Measurements from ENCODE around the gene ADAM15. TPM values are rescaled to one million over a fixed set of nuclear protein-coding genes. Genes with fewer than 3 reads are reported as not detected.

The ADAM15 gene
- total RNA-seq, 1 experiment from 2014 or later, result 36.3 TPM

- ChIA-PET POLR2A (ENCODE audit: low non-redundant PET) (no interaction called here), CTCF (interaction anchor here (0.7 kb wide), 1 partner anchor 8 kb away, joined by 3 read pairs; no protein-coding TSS in a partner anchor)
- no peak for DNase-seq (ENCODE audit: low spot score)
- Histone ChIP-seq H3K36me3 (ENCODE audit: insufficient read depth, low read length, poor library complexity, severe bottlenecking) (no peaks in the 10 kb centered on the region), H3K4me1 (ENCODE audit: insufficient read depth, low read length, poor library complexity, severe bottlenecking) (peaks cover 19% of the 10 kb centered on the region), H3K27ac (ENCODE audit: low read depth, low read length, poor library complexity, severe bottlenecking) (no peak overlapping the region), H3K9me3 (ENCODE audit: low read depth, low read length, poor library complexity, severe bottlenecking) (no peaks in the 10 kb centered on the region), H3K27me3 (replicated peaks; ENCODE audit: insufficient read depth, low read depth, low read length, poor library complexity) (no peaks in the 10 kb centered on the region), H3K4me3 (ENCODE audit: low read depth, low read length, poor library complexity, severe bottlenecking) (no peak overlapping the region)
- intact Hi-C loops (cut with micrococcal nuclease; ENCODE audit: unreplicated experiment), result no loop called here
- TF ChIP-seq CTCF (conservative IDR thresholded peaks at IDR 0.05; ENCODE audit: low read depth, low read length) (no peak), EZH2 (IDR thresholded peaks at IDR 0.05; ENCODE audit: borderline replicate concordance, low read depth, low read length, poor library complexity, severe bottlenecking) (no peak)
- no TSS peak for BruUV-seq (replicated peaks)
Measured at GRCh38 chr1:155009221-155009711, 41.9 kb upstream of the ADAM15 start.

- intact Hi-C loops (cut with micrococcal nuclease; ENCODE audit: unreplicated experiment), result no loop called here
- Histone ChIP-seq H3K9me3 (ENCODE audit: low read depth, low read length, poor library complexity, severe bottlenecking) (no peaks in the 10 kb centered on the region), H3K36me3 (ENCODE audit: insufficient read depth, low read length, poor library complexity, severe bottlenecking) (peaks cover 4% of the 10 kb centered on the region), H3K27ac (ENCODE audit: low read depth, low read length, poor library complexity, severe bottlenecking) (no peak overlapping the region), H3K27me3 (replicated peaks; ENCODE audit: insufficient read depth, low read depth, low read length, poor library complexity) (no peaks in the 10 kb centered on the region), H3K4me1 (ENCODE audit: insufficient read depth, low read length, poor library complexity, severe bottlenecking) (peaks cover 14% of the 10 kb centered on the region), H3K4me3 (ENCODE audit: low read depth, low read length, poor library complexity, severe bottlenecking) (no peak overlapping the region)
- DNase-seq (ENCODE audit: low spot score), result no peak
- BruUV-seq (replicated peaks), result no TSS peak
- ChIA-PET POLR2A (ENCODE audit: low non-redundant PET) (no interaction called here), CTCF (no interaction called here)
- TF ChIP-seq CTCF (conservative IDR thresholded peaks at IDR 0.05; ENCODE audit: low read depth, low read length), result no peak
- TF ChIP-seq EZH2 (IDR thresholded peaks at IDR 0.05; ENCODE audit: borderline replicate concordance, low read depth, low read length, poor library complexity, severe bottlenecking), result no peak
Measured at GRCh38 chr1:155009742-155010141, 41.4 kb upstream of the ADAM15 start.

- intact Hi-C loops (cut with micrococcal nuclease; ENCODE audit: unreplicated experiment), result no loop called here
- no peaks in the 10 kb centered on the region for H3K27me3 ChIP-seq (replicated peaks; ENCODE audit: insufficient read depth, low read depth, low read length, poor library complexity)
- H3K4me3 ChIP-seq (ENCODE audit: low read depth, low read length, poor library complexity, severe bottlenecking), result no peak overlapping the region
- H3K9me3 ChIP-seq (ENCODE audit: low read depth, low read length, poor library complexity, severe bottlenecking), result no peaks in the 10 kb centered on the region
- ChIA-PET CTCF (no interaction called here), POLR2A (ENCODE audit: low non-redundant PET) (interaction anchor here (0.7 kb wide), 2 partner anchors 17 to 850 kb away, joined by 3 to 4 read pairs; partner anchors contain the start of gene LENEP)
- H3K36me3 ChIP-seq (ENCODE audit: insufficient read depth, low read length, poor library complexity, severe bottlenecking), result peaks cover 9% of the 10 kb centered on the region
- peaks cover 8% of the 10 kb centered on the region for H3K4me1 ChIP-seq (ENCODE audit: insufficient read depth, low read length, poor library complexity, severe bottlenecking)
- no peak overlapping the region for H3K27ac ChIP-seq (ENCODE audit: low read depth, low read length, poor library complexity, severe bottlenecking)
- no peak for DNase-seq (ENCODE audit: low spot score)
- BruUV-seq (replicated peaks), result no TSS peak
- TF ChIP-seq EZH2 (IDR thresholded peaks at IDR 0.05; ENCODE audit: borderline replicate concordance, low read depth, low read length, poor library complexity, severe bottlenecking) (no peak), CTCF (conservative IDR thresholded peaks at IDR 0.05; ENCODE audit: low read depth, low read length) (no peak)
Measured at GRCh38 chr1:155010211-155010918, 40.8 kb upstream of the ADAM15 start.
